HCT116 (cell line): ENCODE results near the gene PPP6C. TPM values are rescaled to one million over a fixed set of nuclear protein-coding genes. Genes with fewer than 3 reads are reported as not detected.

Source experiments
- ATAC-seq: fragments of 200-7000 bp; cut with Tn5 transposase; 2 replicates; pipeline ENCODE4 v1.9.1; 2020; ENCODE audit warnings: mild to moderate bottlenecking, moderate library complexity
- BruUV-seq: library from RNA; stranded (reverse); fragments of 400-500 nt; replicated peaks from 2 replicates; lab custom pipeline; 2021; lab: Mats Ljungman, UMichigan
- CTCF ChIA-PET: fragments of 300-600 bp; sonication (Branson Sonifier 250); formaldehyde crosslinking; loops from one replicate; lab custom pipeline; 2021; ENCODE audit warnings: antibody characterized with exemption; lab: Charles Lee
- POLR2A ChIA-PET: fragments of 300-600, 350-600 bp; sonication (Branson Sonifier 250); formaldehyde crosslinking; loops from one replicate; lab custom pipeline; 2021; ENCODE audit warnings: antibody characterized with exemption; lab: Charles Lee
- RAD21 ChIA-PET, 2 experiments: fragments of 300-600 bp; sonication (Branson Sonifier 250); formaldehyde crosslinking; loops; one replicate each; lab custom pipeline; 2023; ENCODE audit warnings: low total read pairs in 2 of 2; ENCODE audit not compliant: uncharacterized antibody in 2 of 2, unreplicated experiment in 2 of 2, low non-redundant PET in 1 of 2; lab: Charles Lee
- DNase-seq: peaks from one replicate; pipeline ENCODE4 v3.0.0-alpha.2; 2010; ENCODE audit warnings: low read depth, low spot score
- H2AFZ ChIP-seq: fragments of 200-600 bp; shearing (Covaris generic), sonication (generic); 2 replicates; pipeline ENCODE4 v1.6.1; 2017; ENCODE audit warnings: low read depth, mixed run types, mixed read lengths, antibody characterized with exemption, low read length; ENCODE audit not compliant: poor library complexity, severe bottlenecking
- H3K27ac ChIP-seq: 2 replicates; pipeline ENCODE4 v1.5.1; 2012; ENCODE audit warnings: low read depth, low read length
- H3K27me3 ChIP-seq: fragments of 200-600 bp; sonication (generic); 2 replicates; pipeline ENCODE4 v1.6.1; 2016; ENCODE audit warnings: mixed run types, low read length, mixed read lengths; ENCODE audit not compliant: insufficient read depth
- H3K36me3 ChIP-seq, 2 experiments: fragments of 200-500 bp in 1 of 2; fragments of 200-600 bp in 1 of 2; sonication (Bioruptor generic) in 1 of 2; sonication (generic) in 1 of 2; 2 replicates each; pipeline versions ENCODE4 v1.5.1 to v1.6.1; 2014 to 2016; ENCODE audit warnings: low read length in 2 of 2, inconsistent platforms in 1 of 2, mixed read lengths in 1 of 2, mixed run types in 1 of 2; ENCODE audit not compliant: insufficient read depth in 2 of 2, control insufficient read depth in 1 of 2
- H3K4me1 ChIP-seq, 2 experiments: fragments of 200-600 bp in 1 of 2; sonication (generic) in 1 of 2; 2 replicates each; pipeline versions ENCODE4 v1.5.1 to v1.6.1; 2012 to 2017; ENCODE audit warnings: low read length in 2 of 2, inconsistent platforms in 1 of 2, mild to moderate bottlenecking in 1 of 2, mixed read lengths in 1 of 2, mixed run types in 1 of 2, moderate library complexity in 1 of 2; ENCODE audit not compliant: insufficient read depth in 2 of 2, control insufficient read depth in 1 of 2
- H3K4me2 ChIP-seq: fragments of 200-600 bp; sonication (generic); 2 replicates; pipeline ENCODE4 v1.6.1; 2017; ENCODE audit warnings: mixed run types, low read length, mixed read lengths
- H3K4me3 ChIP-seq, 2 experiments: fragments of 200-600 bp in 1 of 2; sonication (generic) in 1 of 2; replicated peaks in 1 of 2; 2 replicates each; pipeline ENCODE4 v1.5.1; 2011 to 2016; ENCODE audit warnings: low read length in 2 of 2, control low read depth in 1 of 2, low read depth in 1 of 2, mild to moderate bottlenecking in 1 of 2, mixed read lengths in 1 of 2, mixed run types in 1 of 2
- H3K79me2 ChIP-seq: fragments of 200-600 bp; sonication (generic); 2 replicates; pipeline ENCODE4 v1.6.1; 2017; ENCODE audit warnings: mild to moderate bottlenecking, mixed run types, low read length, moderate library complexity, mixed read lengths; ENCODE audit not compliant: insufficient read depth
- H3K9ac ChIP-seq: fragments of 200-600 bp; sonication (generic); 2 replicates; pipeline ENCODE4 v1.6.1; 2016; ENCODE audit warnings: low read length, mixed read lengths
- H3K9me2 ChIP-seq: fragments of 200-600 bp; sonication (generic), shearing (Covaris generic); 2 replicates; pipeline ENCODE4 v1.6.1; 2017; ENCODE audit warnings: mixed run types, mild to moderate bottlenecking, moderate library complexity; ENCODE audit not compliant: insufficient read depth
- H3K9me3 ChIP-seq, 2 experiments: fragments of 200-500 bp in 1 of 2; fragments of 200-600 bp in 1 of 2; sonication (Bioruptor generic) in 1 of 2; sonication (generic) in 1 of 2; 2 replicates each; pipeline ENCODE4 v1.6.1; 2014 to 2017; ENCODE audit warnings: low read length in 2 of 2, mixed read lengths in 2 of 2, inconsistent platforms in 1 of 2, low read depth in 1 of 2, mild to moderate bottlenecking in 1 of 2, mixed run types in 1 of 2, moderate library complexity in 1 of 2; ENCODE audit not compliant: control insufficient read depth in 1 of 2, insufficient read depth in 1 of 2
- H4K20me1 ChIP-seq: fragments of 200-600 bp; sonication (generic), shearing (Covaris generic); 2 replicates; pipeline ENCODE4 v1.6.1; 2017; ENCODE audit warnings: mixed run types, mild to moderate bottlenecking, moderate library complexity; ENCODE audit not compliant: insufficient read depth
- ATF3 ChIP-seq: IDR thresholded peaks from 2 replicates; pipeline ENCODE4 v1.6.1; 2012
- CEBPB ChIP-seq: IDR thresholded peaks from 2 replicates; pipeline ENCODE4 v1.6.1; 2012; ENCODE audit warnings: low read depth
- ELF1 ChIP-seq: IDR thresholded peaks from 2 replicates; pipeline ENCODE4 v1.6.1; 2012; ENCODE audit warnings: low read depth, borderline replicate concordance
- FOSL1 ChIP-seq: IDR thresholded peaks from 2 replicates; pipeline ENCODE4 v1.6.1; 2012; ENCODE audit warnings: low read depth
- JUND ChIP-seq: IDR thresholded peaks from 2 replicates; pipeline ENCODE4 v1.6.1; 2012
- POLR2A ChIP-seq: IDR thresholded peaks from 2 replicates; pipeline ENCODE4 v1.7.0; 2011; ENCODE audit warnings: borderline replicate concordance; ENCODE audit not compliant: insufficient read depth, insufficient read length; ENCODE audit errors: extremely low read depth
- POLR2AphosphoS5 ChIP-seq: IDR thresholded peaks from 2 replicates; pipeline ENCODE4 v1.6.1; 2011; ENCODE audit warnings: mild to moderate bottlenecking, low read depth, low read length, moderate library complexity
- SIN3A ChIP-seq: IDR thresholded peaks from 2 replicates; pipeline ENCODE4 v1.6.1; 2012; ENCODE audit warnings: low read depth
- TCF7L2 ChIP-seq: IDR thresholded peaks from 2 replicates; pipeline ENCODE4 v1.7.0; 2011; ENCODE audit warnings: borderline replicate concordance, inconsistent platforms; ENCODE audit not compliant: insufficient read depth, insufficient read length; ENCODE audit errors: extremely low read depth
- YY1 ChIP-seq: IDR thresholded peaks from 2 replicates; pipeline ENCODE4 v1.6.1; 2011; ENCODE audit warnings: low read length, low read depth, moderate library complexity, mild to moderate bottlenecking; ENCODE audit not compliant: insufficient replicate concordance; ENCODE audit errors: extremely low read depth
- ZBTB33 ChIP-seq: IDR thresholded peaks from 2 replicates; pipeline ENCODE4 v1.6.1; 2011; ENCODE audit warnings: mild to moderate bottlenecking, low read length, moderate library complexity; ENCODE audit not compliant: insufficient replicate concordance; ENCODE audit errors: extremely low read depth
- ZFX ChIP-seq: fragments of 450-650 bp; IDR thresholded peaks from 2 replicates; pipeline ENCODE4 v1.6.1; 2017
- ZNF274 ChIP-seq: fragments of 200-500 bp; sonication (Bioruptor generic); IDR thresholded peaks from 2 replicates; pipeline ENCODE4 v1.6.1; 2014; ENCODE audit warnings: mild to moderate bottlenecking, low read depth, low read length, inconsistent platforms
- intact Hi-C: fragments of 100-400 bp; cut with micrococcal nuclease; formaldehyde crosslinking; loops from 2 replicates; pipeline ENCODE4 v1.10.0; 2022
- total RNA-seq: library from RNA; stranded (reverse); gene quantifications from one replicate; pipeline ENCODE4 v1.2.1, GENCODE V29; 2021; ENCODE audit not compliant: unreplicated experiment

The PPP6C gene
- total RNA-seq, 1 experiment from 2014 or later: 35.4 TPM

- CTCF ChIA-PET: no interaction called here
Observed at GRCh38 chr9:125233678-125234077, 44.1 kb upstream of the PPP6C start.

More at GRCh38 chr9:125233678-125234077, 44.1 kb upstream of the PPP6C start:
- Histone ChIP-seq H3K27me3 (no peaks in the 10 kb centered on the region), H3K9ac (no peak overlapping the region), H3K9me3 (no peaks in the 10 kb centered on the region), H2AFZ (no peak overlapping the region), H3K4me2 (no peak overlapping the region), H4K20me1 (peaks cover 27% of the 10 kb centered on the region; the same call in 1 of the 2 replicates), H3K4me1 (no peaks in the 10 kb centered on the region), H3K9me2 (no peaks in the 10 kb centered on the region), H3K27ac (no peak overlapping the region), H3K36me3 (peaks cover 38 to 39% of the 10 kb centered on the region in 2 experiments; a peak in 3 of 4 replicates), H3K79me2 (peaks cover 42% of the 10 kb centered on the region), H3K4me3 (no peak overlapping the region)
- RAD21 ChIA-PET: no interaction called here
- ATAC-seq: peak; percentile 54
- no TSS peak for BruUV-seq
- DNase-seq: no peak
- POLR2A ChIA-PET: interaction anchor here (1.2 to 2.1 kb wide), 2 partner anchors 9 to 36 kb away, joined by 3 to 6 read pairs; no protein-coding TSS in a partner anchor
- intact Hi-C loops: no loop called here
- TF ChIP-seq ELF1 (no peak), CEBPB (no peak), JUND (no peak), POLR2AphosphoS5 (no peak; the same call in 1 of the 2 replicates), TCF7L2 (no peak), ZNF274 (no peak), SIN3A (no peak), ZFX (no peak), POLR2A (no peak), FOSL1 (no peak), ATF3 (no peak), ZBTB33 (no peak), YY1 (no peak)
